SU-DHL-6 (cell line): ENCODE data around the gene NCR2.
A peak's percentile ranks its signal among the peaks of the same experiment; 100 is the strongest.

Source experiments
- H2AFZ ChIP-seq: fragments of 200-600 bp; sonication (generic); 2 replicates; pipeline ENCODE4 v1.6.1; 2014; ENCODE audit warnings: low read depth, mild to moderate bottlenecking, moderate library complexity, mixed read lengths, antibody characterized with exemption, low read length; ENCODE audit not compliant: severe bottlenecking
- H3F3A ChIP-seq: fragments of 200-600 bp; shearing (Covaris generic); 2 replicates; pipeline ENCODE4 v1.6.0; 2016; ENCODE audit warnings: antibody characterized with exemption, mild to moderate bottlenecking; ENCODE audit not compliant: insufficient read depth
- H3K27ac ChIP-seq: fragments of 200-600 bp; sonication (generic); 2 replicates; pipeline ENCODE4 v1.5.1; 2016; ENCODE audit warnings: low read depth, mild to moderate bottlenecking, low read length, moderate library complexity, mixed read lengths
- H3K27me3 ChIP-seq: fragments of 200-600 bp; sonication (generic), shearing (Covaris generic); 2 replicates; pipeline ENCODE4 v1.6.0; 2014; ENCODE audit warnings: mild to moderate bottlenecking, low read length
- H3K36me3 ChIP-seq: fragments of 200-600 bp; sonication (generic); 2 replicates; pipeline ENCODE4 v1.6.1; 2014; ENCODE audit warnings: mild to moderate bottlenecking, low read length, mixed read lengths
- H3K4me2 ChIP-seq: fragments of 300-600, 200-600 bp; shearing (Covaris generic), sonication (generic); 2 replicates; pipeline ENCODE4 v1.6.0; 2014; ENCODE audit warnings: low read length, low read depth, mild to moderate bottlenecking; ENCODE audit not compliant: poor library complexity, severe bottlenecking
- H3K4me3 ChIP-seq: fragments of 200-600 bp; sonication (generic); 2 replicates; pipeline ENCODE4 v1.5.1; 2014; ENCODE audit warnings: antibody characterized with exemption, low read length, mild to moderate bottlenecking, mixed read lengths; ENCODE audit not compliant: insufficient read depth, poor library complexity, severe bottlenecking
- H3K79me2 ChIP-seq: fragments of 200-600 bp; sonication (generic); 2 replicates; pipeline ENCODE4 v1.6.1; 2014; ENCODE audit warnings: mild to moderate bottlenecking, low read length, moderate library complexity; ENCODE audit not compliant: insufficient read depth
- H3K9ac ChIP-seq: fragments of 200-600 bp; sonication (generic); 2 replicates; pipeline ENCODE4 v1.7.0; 2014; ENCODE audit warnings: mild to moderate bottlenecking, low read length
- H3K9me2 ChIP-seq: fragments of 200-600 bp; sonication (generic); replicated peaks from 2 replicates; pipeline ENCODE4 v1.6.1; 2014; ENCODE audit warnings: low read length; ENCODE audit not compliant: insufficient read depth
- H3K9me3 ChIP-seq: fragments of 200-600 bp; sonication (generic); 2 replicates; pipeline ENCODE4 v1.6.1; 2014; ENCODE audit warnings: low read length, mixed read lengths; ENCODE audit not compliant: insufficient read depth
- H4K20me1 ChIP-seq: fragments of 200-600 bp; sonication (generic); 2 replicates; pipeline ENCODE4 v1.6.1; 2014; ENCODE audit warnings: low read depth, mild to moderate bottlenecking, antibody characterized with exemption, low read length, moderate library complexity, mixed read lengths
- CTCF ChIP-seq: fragments of 200-600 bp; sonication (generic); IDR thresholded peaks from one replicate; pipeline ENCODE4 v1.5.1; 2017; ENCODE audit warnings: antibody characterized with exemption, mild to moderate bottlenecking, low read length, moderate library complexity; ENCODE audit not compliant: insufficient read depth, poor library complexity, severe bottlenecking
- EZH2phosphoT487 ChIP-seq: fragments of 200-600 bp; sonication (generic), shearing (Covaris generic); conservative IDR thresholded peaks from 2 replicates; pipeline ENCODE4 v1.6.1; 2018; ENCODE audit warnings: mild to moderate bottlenecking, antibody characterized with exemption, low read length, moderate library complexity, mixed read lengths

The NCR2 gene

GRCh38 chr6:41335296-41335695 lies at the start of gene NCR2:
Gene NCR2, plus strand, starts transcription at chr6:41335608. Its CDS starts 269 bp downstream, at chr6:41335877.
- no peaks in the 10 kb centered on the region for H3K36me3 ChIP-seq
- H4K20me1 ChIP-seq: no peaks in the 10 kb centered on the region
- H3F3A ChIP-seq: peaks cover 45% of the 10 kb centered on the region
- H2AFZ ChIP-seq: peak within 1 kb of the TSS; percentile 48
- no peaks in the 10 kb centered on the region for H3K27me3 ChIP-seq
- no peaks in the 10 kb centered on the region for H3K9me2 ChIP-seq
- no peak for TF ChIP-seq EZH2phosphoT487
- TF ChIP-seq CTCF: no peak
- peak within 1 kb of the TSS; percentile 96 for H3K27ac ChIP-seq
- peak within 1 kb of the TSS; percentile 33 for H3K4me3 ChIP-seq
- peak within 1 kb of the TSS; percentile 63 for H3K9ac ChIP-seq
- H3K9me3 ChIP-seq: no peaks in the 10 kb centered on the region
- H3K79me2 ChIP-seq: peaks cover 5% of the 10 kb centered on the region; the same call in 1 of the 2 replicates
- peak within 1 kb of the TSS; percentile 80 for H3K4me2 ChIP-seq

GRCh38 chr6:41286544-41287346 lies 48.7 kb upstream of the NCR2 start, which contains the start of gene TREM1:
Gene TREM1, minus strand, starts transcription at chr6:41286682. Its CDS starts 27 bp downstream, at chr6:41286655.
- H3K79me2 ChIP-seq: no peaks in the 10 kb centered on the region
- no peak within 1 kb of the TSS for H3K4me2 ChIP-seq

GRCh38 chr6:41288030-41288753 lies 47.2 kb upstream of the NCR2 start:
- Histone ChIP-seq H3K79me2 (no peaks in the 10 kb centered on the region), H2AFZ (no peak overlapping the region), H3K9ac (no peak overlapping the region), H3K4me2 (no peak overlapping the region), H3F3A (no peaks in the 10 kb centered on the region), H4K20me1 (no peaks in the 10 kb centered on the region), H3K36me3 (no peaks in the 10 kb centered on the region), H3K4me3 (no peak overlapping the region), H3K9me3 (no peaks in the 10 kb centered on the region), H3K27me3 (no peaks in the 10 kb centered on the region), H3K9me2 (no peaks in the 10 kb centered on the region), H3K27ac (no peak overlapping the region)
- TF ChIP-seq CTCF (no peak), EZH2phosphoT487 (no peak)

More at GRCh38 chr6:41286544-41287346, 48.7 kb upstream of the NCR2 start, which contains the start of gene TREM1:
- Histone ChIP-seq H3K9ac (no peak within 1 kb of the TSS), H3K4me3 (no peak within 1 kb of the TSS), H4K20me1 (no peaks in the 10 kb centered on the region), H3K27me3 (no peaks in the 10 kb centered on the region), H2AFZ (no peak within 1 kb of the TSS), H3K9me3 (no peaks in the 10 kb centered on the region), H3K27ac (no peak within 1 kb of the TSS), H3K36me3 (no peaks in the 10 kb centered on the region), H3F3A (no peaks in the 10 kb centered on the region), H3K9me2 (no peaks in the 10 kb centered on the region)
- TF ChIP-seq EZH2phosphoT487: no peak
- no peak for TF ChIP-seq CTCF
